ENCODE data around the gene OR10J4.

Gene OR10J4

DNA sequence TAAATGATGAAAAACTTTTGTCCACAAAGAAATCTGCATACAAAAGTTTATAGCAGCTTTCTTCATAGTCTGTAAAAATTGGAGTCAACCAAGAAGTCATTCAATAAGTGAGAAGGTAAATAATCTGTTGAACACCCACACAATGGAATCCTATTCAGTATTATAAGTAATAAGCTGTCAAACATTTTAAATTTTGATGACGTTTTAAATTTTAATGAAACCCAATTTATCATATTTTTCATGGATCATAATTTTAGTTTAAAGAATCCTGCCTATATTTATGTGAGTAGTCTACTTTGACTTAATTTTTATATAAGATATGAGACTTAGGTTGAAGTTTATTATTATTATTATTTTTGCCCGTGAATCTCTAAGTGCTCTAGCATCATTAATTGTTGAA is 27.5 kb downstream of the OR10J4 start:
- Histone ChIP-seq H3K79me2 (no peaks in the 10 kb centered on the region), H3K9ac (no peak overlapping the region), H3K27ac (no peak overlapping the region), H3K4me3 (ENCODE audit: low read depth, low read length) (no peak overlapping the region), H3K9me3 (ENCODE audit: control insufficient read depth, low read length) (no peaks in the 10 kb centered on the region), H3K36me3 (ENCODE audit: control insufficient read depth, insufficient read depth, low read length) (no peaks in the 10 kb centered on the region), H2AFZ (no peak overlapping the region), H3K4me2 (ENCODE audit: low read length) (no peak overlapping the region), H3K4me1 (no peaks in the 10 kb centered on the region), H3K27me3 (ENCODE audit: control insufficient read depth, insufficient read depth, low read length) (no peaks in the 10 kb centered on the region)
- TF ChIP-seq, protein P1, sequence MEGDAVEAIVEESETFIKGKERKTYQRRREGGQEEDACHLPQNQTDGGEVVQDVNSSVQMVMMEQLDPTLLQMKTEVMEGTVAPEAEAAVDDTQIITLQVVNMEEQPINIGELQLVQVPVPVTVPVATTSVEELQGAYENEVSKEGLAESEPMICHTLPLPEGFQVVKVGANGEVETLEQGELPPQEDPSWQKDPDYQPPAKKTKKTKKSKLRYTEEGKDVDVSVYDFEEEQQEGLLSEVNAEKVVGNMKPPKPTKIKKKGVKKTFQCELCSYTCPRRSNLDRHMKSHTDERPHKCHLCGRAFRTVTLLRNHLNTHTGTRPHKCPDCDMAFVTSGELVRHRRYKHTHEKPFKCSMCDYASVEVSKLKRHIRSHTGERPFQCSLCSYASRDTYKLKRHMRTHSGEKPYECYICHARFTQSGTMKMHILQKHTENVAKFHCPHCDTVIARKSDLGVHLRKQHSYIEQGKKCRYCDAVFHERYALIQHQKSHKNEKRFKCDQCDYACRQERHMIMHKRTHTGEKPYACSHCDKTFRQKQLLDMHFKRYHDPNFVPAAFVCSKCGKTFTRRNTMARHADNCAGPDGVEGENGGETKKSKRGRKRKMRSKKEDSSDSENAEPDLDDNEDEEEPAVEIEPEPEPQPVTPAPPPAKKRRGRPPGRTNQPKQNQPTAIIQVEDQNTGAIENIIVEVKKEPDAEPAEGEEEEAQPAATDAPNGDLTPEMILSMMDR (IDR thresholded peaks at IDR 0.05), result no peak

DNA sequence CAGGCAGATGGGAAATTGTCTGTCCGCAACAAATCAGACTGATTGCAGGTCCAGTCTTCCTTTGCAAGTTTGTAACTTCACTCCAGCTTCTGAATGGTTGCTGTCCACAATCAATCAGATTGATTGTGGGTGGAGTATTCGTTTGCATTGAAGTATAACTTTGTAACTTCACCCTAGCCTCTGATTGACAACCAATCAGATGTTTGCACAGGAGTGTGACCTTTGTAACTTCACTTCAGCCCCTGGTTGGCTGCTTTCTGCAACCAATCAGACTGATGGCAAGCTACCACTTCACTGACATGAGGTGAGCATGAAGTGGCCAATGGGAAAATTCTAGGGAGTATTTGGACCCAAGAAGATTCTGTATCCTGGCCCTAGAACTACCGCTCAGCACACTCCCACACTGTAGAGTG is 33.2 kb downstream of the OR10J4 start:
- H3K4me2 ChIP-seq (ENCODE audit: low read length), result no peak overlapping the region
- H2AFZ ChIP-seq, result no peak overlapping the region
- no peaks in the 10 kb centered on the region for H3K36me3 ChIP-seq (ENCODE audit: control insufficient read depth, insufficient read depth, low read length)
- H3K79me2 ChIP-seq, result no peaks in the 10 kb centered on the region
- no peaks in the 10 kb centered on the region for H3K27me3 ChIP-seq (ENCODE audit: control insufficient read depth, insufficient read depth, low read length)
- H3K9me3 ChIP-seq (ENCODE audit: control insufficient read depth, low read length), result no peaks in the 10 kb centered on the region
- TF ChIP-seq, protein P1 (IDR thresholded peaks at IDR 0.05), result no peak
- H3K4me1 ChIP-seq, result no peaks in the 10 kb centered on the region
- no peak overlapping the region for H3K9ac ChIP-seq
- no peak overlapping the region for H3K27ac ChIP-seq
- no peak overlapping the region for H3K4me3 ChIP-seq (ENCODE audit: low read depth, low read length)

DNA sequence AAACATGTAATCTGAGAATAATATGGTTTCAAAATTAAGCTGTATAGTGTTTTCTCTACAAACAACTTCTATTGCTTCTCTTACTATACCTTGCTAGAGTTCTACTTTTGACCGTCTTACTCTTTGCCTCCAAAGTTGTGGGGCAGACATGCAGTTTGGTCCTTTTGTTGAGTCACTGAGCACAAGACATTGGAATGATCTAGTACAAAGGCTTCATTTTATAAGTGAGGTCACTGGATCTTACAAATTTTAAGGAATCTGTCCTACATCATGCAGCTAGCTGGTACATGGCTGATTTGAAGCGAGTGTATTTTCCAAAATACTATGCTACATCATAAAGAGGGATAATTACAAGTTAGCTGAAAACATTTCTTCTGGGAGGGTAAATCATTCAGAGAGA is 36.3 kb downstream of the OR10J4 start:
- no peak overlapping the region for H3K9ac ChIP-seq
- no peaks in the 10 kb centered on the region for H3K9me3 ChIP-seq (ENCODE audit: control insufficient read depth, low read length)
- H3K27ac ChIP-seq, result no peak overlapping the region
- H3K27me3 ChIP-seq (ENCODE audit: control insufficient read depth, insufficient read depth, low read length), result no peaks in the 10 kb centered on the region
- no peaks in the 10 kb centered on the region for H3K79me2 ChIP-seq
- H3K4me3 ChIP-seq (ENCODE audit: low read depth, low read length), result no peak overlapping the region
- H3K4me1 ChIP-seq, result no peaks in the 10 kb centered on the region
- no peaks in the 10 kb centered on the region for H3K36me3 ChIP-seq (ENCODE audit: control insufficient read depth, insufficient read depth, low read length)
- no peak overlapping the region for H2AFZ ChIP-seq
- TF ChIP-seq, protein P1 (IDR thresholded peaks at IDR 0.05), result no peak
- no peak overlapping the region for H3K4me2 ChIP-seq (ENCODE audit: low read length)

DNA sequence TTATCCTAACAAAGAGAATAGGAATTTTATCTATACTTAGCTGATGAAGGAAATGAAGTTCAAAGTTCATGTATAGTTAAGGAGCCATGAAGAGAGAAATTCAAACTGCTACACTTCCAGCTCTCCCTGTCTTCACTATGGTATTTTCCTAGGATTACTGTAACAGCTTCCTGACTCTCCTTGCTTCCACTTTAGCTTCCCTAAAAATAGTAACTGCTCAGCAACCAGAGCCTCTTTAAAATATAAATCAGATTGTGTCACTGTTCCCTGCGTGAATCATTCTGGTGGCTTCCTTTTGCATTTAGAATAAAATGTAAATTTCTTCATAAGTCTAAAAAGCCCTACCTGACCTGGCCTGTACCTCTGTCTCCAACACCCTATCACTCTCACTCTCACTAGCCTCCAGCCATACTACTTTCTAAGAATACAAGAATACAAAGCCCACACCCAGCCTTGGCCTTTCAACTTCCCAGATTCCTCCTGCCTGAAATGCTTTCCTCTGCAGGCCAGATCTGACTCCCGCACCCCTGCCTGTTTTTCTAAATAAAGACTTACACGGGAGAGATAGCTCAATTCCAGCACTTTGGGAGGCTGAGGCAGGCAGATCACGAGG is 38.0 kb downstream of the OR10J4 start:
- Histone ChIP-seq H2AFZ (no peak overlapping the region), H3K4me3 (ENCODE audit: low read depth, low read length) (no peak overlapping the region), H3K9me3 (ENCODE audit: control insufficient read depth, low read length) (no peaks in the 10 kb centered on the region), H3K79me2 (no peaks in the 10 kb centered on the region), H3K9ac (no peak overlapping the region), H3K4me1 (no peaks in the 10 kb centered on the region), H3K4me2 (ENCODE audit: low read length) (no peak overlapping the region), H3K27me3 (ENCODE audit: control insufficient read depth, insufficient read depth, low read length) (no peaks in the 10 kb centered on the region), H3K36me3 (ENCODE audit: control insufficient read depth, insufficient read depth, low read length) (no peaks in the 10 kb centered on the region), H3K27ac (no peak overlapping the region)
- TF ChIP-seq, protein P1 (IDR thresholded peaks at IDR 0.05), result no peak

DNA sequence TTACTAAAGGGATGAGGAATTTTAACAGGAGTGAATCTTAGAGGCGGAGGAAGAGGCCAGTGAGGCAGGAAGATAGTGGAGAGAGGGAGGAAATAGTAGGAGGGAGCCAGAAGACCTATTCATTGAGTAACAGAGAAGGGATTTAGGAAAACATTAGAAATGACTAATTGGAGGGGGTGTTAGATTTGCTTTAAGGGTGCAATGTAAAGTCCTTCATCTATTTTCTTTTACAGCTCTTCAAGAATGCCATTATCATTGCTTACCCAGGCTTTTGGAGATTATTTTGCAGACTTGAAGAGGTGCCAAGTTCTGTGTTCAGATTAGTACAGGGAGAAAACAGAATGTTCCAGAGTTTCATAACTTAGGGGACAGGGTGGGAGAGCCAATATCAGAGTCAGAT is 41.3 kb downstream of the OR10J4 start:
- H3K9ac ChIP-seq, result no peak overlapping the region
- no peaks in the 10 kb centered on the region for H3K9me3 ChIP-seq (ENCODE audit: control insufficient read depth, low read length)
- TF ChIP-seq, protein P1 (IDR thresholded peaks at IDR 0.05), result no peak
- H3K27me3 ChIP-seq (ENCODE audit: control insufficient read depth, insufficient read depth, low read length), result no peaks in the 10 kb centered on the region
- no peaks in the 10 kb centered on the region for H3K79me2 ChIP-seq
- H3K4me1 ChIP-seq, result no peaks in the 10 kb centered on the region
- H3K36me3 ChIP-seq (ENCODE audit: control insufficient read depth, insufficient read depth, low read length), result no peaks in the 10 kb centered on the region
- no peak overlapping the region for H2AFZ ChIP-seq
- no peak overlapping the region for H3K4me2 ChIP-seq (ENCODE audit: low read length)
- no peak overlapping the region for H3K27ac ChIP-seq
- H3K4me3 ChIP-seq (ENCODE audit: low read depth, low read length), result no peak overlapping the region

All from parathyroid adenoma (tissue), 2 donors.